GM21515 (cell line): Measurements from ENCODE around the gene MAN1A1.
A peak's percentile ranks its signal among the peaks of the same experiment; 100 is the strongest.
"Not testable (repeated sequence)": the region's sequence is repeated elsewhere in the genome, so short reads cannot be mapped to it uniquely, and the experiment has no call there.

ENCODE experiments used
- ATAC-seq: cut with Tn5 transposase; IDR thresholded peaks from one replicate; pipeline ENCODE4 v1.9.1; 2021; ENCODE audit not compliant: unreplicated experiment

MAN1A1 gene

GRCh38 chr6:119174085-119174445 lies 175.5 kb downstream of the MAN1A1 start:
- no peak for ATAC-seq

DNA sequence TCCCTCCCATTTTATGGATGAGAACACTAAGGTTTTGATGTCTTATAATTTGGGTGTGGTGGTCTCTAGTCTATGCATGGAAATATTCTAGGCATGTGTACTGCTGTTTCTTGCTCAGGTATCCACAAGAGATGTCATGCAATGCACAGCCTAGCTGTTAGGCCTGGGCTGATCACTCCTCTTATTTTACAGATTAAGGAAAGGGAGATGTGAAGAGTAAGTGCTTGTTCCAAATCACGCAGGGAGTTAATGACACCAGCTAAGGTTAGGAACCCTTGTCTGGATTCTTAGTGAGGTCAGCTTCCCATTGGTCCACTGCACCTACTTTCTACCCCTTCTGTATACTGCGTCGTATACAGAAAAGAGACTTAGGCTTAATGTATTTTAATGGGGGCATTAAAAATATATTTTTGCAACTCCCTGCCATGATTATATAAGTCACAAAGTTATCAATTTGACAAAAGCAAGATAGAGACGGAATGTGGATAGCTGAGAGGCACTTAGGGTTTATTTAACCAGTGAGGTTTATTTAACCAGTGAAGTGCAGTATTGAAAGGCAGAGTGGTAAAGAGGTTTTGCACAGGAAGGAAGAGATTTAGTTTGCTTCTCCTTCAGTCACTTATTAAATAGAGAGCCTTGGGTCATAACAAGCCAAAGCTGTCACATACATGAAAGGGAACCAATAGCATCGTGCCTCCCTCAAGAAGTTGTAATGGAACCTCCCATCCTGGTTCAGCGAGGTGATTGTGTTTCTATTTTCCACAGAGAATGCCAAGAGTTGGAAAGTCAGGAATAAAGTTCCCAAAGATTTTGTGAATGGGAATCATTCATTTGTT lies 176.1 kb downstream of the MAN1A1 start:
- ATAC-seq = no peak

- no peak for ATAC-seq
These were observed 176.7 kb downstream of the MAN1A1 start for GRCh38 chr6:119172824-119173223.

GRCh38 chr6:119171864-119172588 lies 177.5 kb downstream of the MAN1A1 start:
- no peak for ATAC-seq

GRCh38 chr6:119171088-119171841 lies 178.3 kb downstream of the MAN1A1 start:
- no peak for ATAC-seq

DNA sequence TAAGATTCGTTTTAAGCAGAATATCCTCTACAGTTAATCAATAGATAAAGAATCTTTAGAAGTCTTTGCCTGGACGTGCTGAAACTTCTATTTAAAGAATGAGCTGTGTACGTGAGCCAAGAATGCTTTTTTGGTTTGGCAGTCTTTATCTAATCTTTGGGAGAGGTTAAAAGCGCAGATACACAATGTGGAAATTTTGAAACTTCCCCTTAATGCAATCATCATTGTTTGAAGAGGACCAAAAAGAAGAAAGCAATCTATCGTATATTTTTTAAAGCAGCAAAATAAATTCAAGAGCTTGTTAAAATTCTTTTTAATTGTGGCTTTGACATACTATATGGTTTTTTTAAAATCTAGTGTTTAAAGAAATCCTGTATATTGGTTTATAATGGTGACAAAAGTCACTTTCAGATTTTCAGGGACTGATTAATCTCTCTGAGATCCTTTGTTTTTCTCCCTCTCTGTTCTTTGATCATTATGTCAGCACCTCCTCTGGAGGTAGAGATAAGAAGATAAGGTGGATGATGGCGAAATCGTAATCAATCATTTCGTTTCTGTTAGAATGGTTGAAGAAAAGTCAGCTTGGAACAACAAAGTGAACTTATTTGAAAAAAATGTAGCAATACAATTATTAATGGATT lies 179.0 kb downstream of the MAN1A1 start:
- no peak for ATAC-seq

DNA sequence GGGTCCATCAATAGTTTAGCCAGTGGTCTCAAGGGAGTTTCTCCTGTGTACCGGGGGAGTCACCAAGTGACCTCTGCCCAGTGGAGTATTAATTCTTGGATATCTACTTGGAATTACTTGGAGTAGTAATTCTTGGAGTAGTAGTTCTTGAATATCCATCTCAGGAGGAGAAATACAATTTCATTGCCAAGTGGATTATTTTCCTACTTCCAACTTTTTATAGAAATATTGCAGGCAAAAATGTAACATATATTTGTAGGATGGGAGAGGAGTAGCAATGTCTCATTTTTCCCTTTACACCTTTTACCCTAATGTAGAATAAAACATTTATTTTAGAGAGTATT lies 179.5 kb downstream of the MAN1A1 start:
- no peak for ATAC-seq

GRCh38 chr6:119169355-119169754 lies 180.2 kb downstream of the MAN1A1 start:
- not testable (repeated sequence) for ATAC-seq

DNA sequence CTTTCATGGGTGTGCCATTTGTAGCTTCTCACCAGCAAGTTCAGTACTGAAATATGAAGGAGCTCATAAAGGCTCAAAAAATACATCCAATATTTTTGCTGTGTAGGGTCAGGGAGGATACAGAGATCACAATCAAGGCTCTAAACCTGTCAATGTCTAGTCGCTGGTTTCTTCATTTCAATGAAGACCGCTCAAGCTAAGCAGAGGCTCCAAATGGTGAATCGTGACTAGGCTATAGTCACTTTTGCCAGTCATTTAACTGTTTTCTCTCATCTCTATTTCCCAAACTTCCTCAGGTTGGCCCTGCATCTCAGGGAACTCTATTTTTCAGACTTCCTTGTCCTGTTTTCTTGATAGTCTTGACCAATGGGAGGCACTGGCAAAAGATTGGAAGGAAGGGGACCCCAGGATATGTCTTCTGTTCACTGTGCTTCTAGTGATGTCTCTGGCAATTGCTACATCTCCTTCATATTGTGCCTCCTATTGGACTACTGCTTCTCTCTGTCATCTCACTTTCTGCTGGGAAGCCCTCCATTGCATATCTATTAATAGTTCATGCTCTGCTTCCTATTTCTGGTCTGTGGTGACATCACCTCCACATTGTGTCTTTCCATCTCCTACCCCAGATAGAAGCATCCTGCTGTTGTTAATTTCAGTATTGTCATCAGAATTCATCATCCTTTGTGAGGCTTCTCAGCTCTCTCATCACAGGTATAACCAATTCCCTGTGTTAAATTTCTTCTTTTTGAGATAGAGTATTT lies 183.4 kb downstream of the MAN1A1 start:
- no peak for ATAC-seq

DNA sequence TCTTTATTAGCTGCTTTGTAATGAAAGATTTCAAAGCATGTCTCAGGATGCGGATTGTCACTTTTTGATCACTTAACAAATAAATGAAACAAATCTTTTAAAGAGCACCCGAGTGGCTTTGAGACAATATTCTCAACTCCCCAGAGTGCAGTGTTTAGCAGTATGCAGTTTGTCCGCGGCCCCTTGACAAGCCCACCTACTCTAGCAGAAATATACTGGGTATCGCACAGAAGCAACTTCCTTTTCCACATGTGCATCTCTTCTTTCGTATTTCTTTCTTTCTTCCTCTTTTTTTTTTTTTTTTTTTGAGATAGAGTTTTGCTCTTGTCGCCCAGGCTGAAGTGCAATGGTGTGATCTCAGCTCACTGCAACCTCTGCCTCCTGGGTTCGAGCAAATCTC lies 186.6 kb downstream of the MAN1A1 start:
- ATAC-seq = no peak

DNA sequence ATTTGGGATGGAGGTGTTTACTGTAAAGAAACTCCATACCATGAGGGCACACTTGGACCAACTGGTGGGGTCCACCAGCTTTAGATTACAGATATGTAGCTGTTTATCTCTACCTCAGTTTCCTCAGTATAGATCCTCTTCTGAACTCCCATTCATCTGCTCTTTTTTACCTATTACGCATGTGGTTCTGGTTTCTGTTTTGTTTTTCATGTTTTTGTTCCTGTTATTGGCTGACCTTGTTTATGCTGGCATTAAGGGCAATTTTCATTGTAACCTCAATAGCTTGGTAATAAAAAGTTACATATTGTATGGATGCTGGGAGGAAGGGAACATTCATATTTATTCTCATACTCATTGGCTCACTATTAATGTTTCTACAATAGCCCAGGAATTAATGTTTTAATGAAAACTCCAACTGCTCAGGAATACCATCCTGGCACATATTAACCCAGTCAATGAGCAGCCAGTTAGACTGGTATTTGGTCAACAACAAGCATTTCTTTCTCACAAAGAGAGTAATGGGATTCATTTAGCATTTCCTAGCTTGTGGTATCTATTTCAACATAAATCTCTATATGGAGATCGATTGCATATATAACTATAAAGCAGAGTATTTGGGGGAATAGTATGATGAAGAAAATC lies 187.3 kb downstream of the MAN1A1 start:
- peak; percentile 60 for ATAC-seq

DNA sequence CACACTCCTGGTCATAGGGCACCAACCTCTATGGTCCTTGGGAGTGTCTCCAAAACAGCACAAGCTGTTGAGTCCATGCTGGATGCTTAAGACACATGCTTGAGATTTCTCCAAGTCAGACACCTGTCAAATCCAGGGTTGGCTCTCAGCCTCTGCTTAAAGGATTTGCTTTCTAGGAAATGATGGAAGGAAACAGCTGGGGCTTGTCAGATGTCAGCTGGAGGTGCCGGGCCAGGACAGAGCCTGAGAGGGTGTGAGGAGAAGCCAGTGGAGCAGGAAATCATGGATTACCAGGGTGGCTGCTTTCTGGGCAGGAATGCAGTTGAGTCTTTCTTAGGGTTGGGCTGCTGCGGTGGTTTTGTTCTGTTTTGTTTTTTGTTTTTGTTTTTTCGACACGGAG lies 188.1 kb downstream of the MAN1A1 start:
- ATAC-seq = no peak

GRCh38 chr6:119160911-119161310 lies 188.7 kb downstream of the MAN1A1 start:
- ATAC-seq = no peak

DNA sequence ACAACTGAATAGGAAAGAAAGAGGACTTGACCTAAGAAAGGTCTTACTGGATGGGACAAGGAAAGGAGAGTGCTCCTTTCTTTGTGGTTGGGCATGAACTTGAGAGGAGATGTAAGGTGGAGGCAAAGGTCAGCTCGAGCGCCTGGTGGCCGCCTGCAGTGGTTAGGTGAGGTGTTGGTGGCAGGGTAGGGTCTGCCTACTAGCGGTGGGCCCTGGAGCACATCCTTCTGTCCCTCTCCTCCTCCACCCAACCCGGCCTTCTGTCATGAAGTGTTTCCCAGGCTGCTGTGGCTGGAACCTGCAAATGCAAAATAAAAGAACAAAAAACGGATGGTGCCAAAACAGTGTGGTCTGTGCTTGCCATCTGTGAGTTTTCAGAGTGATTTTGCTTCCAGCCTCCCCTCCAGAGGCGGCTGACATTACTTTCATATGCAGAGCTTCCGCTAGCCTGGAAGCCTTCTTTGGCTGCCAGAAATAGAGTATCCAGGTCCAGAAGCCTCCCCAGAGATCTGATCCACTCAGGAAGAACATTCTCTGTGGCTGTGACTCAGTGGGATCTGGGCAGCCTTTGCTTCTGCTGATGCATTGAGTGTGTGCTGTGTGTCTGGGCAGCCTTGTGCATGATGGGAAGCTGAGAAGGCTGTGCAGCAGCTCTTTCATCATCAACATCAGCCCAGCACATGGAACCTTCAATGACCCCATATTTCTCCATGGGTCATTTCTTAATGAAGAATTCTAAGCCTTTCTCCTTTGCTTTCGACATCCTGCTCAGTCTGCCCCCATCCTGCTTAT lies 191.3 kb downstream of the MAN1A1 start:
- no peak for ATAC-seq

GRCh38 chr6:119157506-119157815 lies 192.1 kb downstream of the MAN1A1 start:
- ATAC-seq = no peak

- ATAC-seq = no peak
These were observed 192.6 kb downstream of the MAN1A1 start for GRCh38 chr6:119156757-119157505.

- ATAC-seq = not testable (repeated sequence)
These were observed 193.5 kb downstream of the MAN1A1 start for GRCh38 chr6:119156082-119156481.

DNA sequence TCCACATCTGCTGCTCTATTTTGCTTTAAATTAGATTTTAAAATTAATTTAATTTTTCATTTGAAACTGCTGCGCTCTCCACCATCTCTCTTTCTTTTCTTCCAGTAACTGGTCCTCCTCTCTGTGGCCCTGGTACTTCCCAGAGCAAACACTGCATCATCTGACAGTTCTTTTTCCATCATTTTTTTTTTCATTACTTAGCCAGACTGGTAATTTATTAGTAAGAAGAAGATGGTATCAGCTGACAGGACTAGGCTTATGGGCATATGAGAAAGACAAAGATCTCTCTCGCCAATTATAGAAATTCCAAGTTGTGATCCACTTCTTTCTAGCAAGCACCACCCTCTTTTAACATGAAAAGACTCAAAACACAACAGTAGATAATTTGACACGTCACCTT lies 197.4 kb downstream of the MAN1A1 start:
- ATAC-seq = no peak
